CD4-positive, alpha-beta T cell treated with Interleukin-4 for 1 hour (primary cell): ENCODE measurements around the gene CSNK2B.

Source experiments
- DNase-seq, 2 donors: peaks; one replicate each; pipeline ENCODE4 v3.0.0-alpha.2; 2020 to 2022

CSNK2B gene

GRCh38 chr6:31665501-31666336 is at the start of gene CSNK2B:
Gene CSNK2B (plus strand): TSS chr6:31666080. CDS start chr6:31666832, 752 bp downstream.
- DNase-seq, result peak; percentile 98

- no peak for DNase-seq
These were observed 48.9 kb upstream of the CSNK2B start for GRCh38 chr6:31617010-31617409.

- DNase-seq, result peak; percentile 98 to 99
These were observed 45.9 kb upstream of the CSNK2B start for GRCh38 chr6:31619805-31620585.

GRCh38 chr6:31620586-31621319 is 45.1 kb upstream of the CSNK2B start, which contains the start of gene PRRC2A:
Gene PRRC2A (plus strand): TSS chr6:31620715. CDS start chr6:31622790, 2,075 bp downstream.
- DNase-seq, result no peak

GRCh38 chr6:31621320-31621939 is 44.5 kb upstream of the CSNK2B start:
- DNase-seq, result no peak

GRCh38 chr6:31621991-31622390 is 43.9 kb upstream of the CSNK2B start:
- no peak for DNase-seq

GRCh38 chr6:31622684-31623091 is 43.2 kb upstream of the CSNK2B start:
- DNase-seq, result no peak

GRCh38 chr6:31624070-31624469 is 41.8 kb upstream of the CSNK2B start:
- no peak for DNase-seq

GRCh38 chr6:31626952-31627351 is 38.9 kb upstream of the CSNK2B start:
- DNase-seq, result no peak

- no peak for DNase-seq
These were observed 38.1 kb upstream of the CSNK2B start for GRCh38 chr6:31627690-31628287.

GRCh38 chr6:31629014-31629413 is 36.9 kb upstream of the CSNK2B start:
- no peak for DNase-seq

- no peak for DNase-seq
These were observed 35.5 kb upstream of the CSNK2B start for GRCh38 chr6:31630177-31630934.

- DNase-seq, result no peak
These were observed 34.7 kb upstream of the CSNK2B start for GRCh38 chr6:31631209-31631608.

- DNase-seq, result no peak
These were observed 34.1 kb upstream of the CSNK2B start for GRCh38 chr6:31631681-31632278.

- DNase-seq, result no peak
These were observed 33.5 kb upstream of the CSNK2B start for GRCh38 chr6:31632279-31632946.

- no peak for DNase-seq
These were observed 32.4 kb upstream of the CSNK2B start for GRCh38 chr6:31633447-31633846.

- no peak for DNase-seq
These were observed 31.7 kb upstream of the CSNK2B start for GRCh38 chr6:31634131-31634530.

GRCh38 chr6:31634969-31635575 is 30.8 kb upstream of the CSNK2B start:
- DNase-seq, result no peak

GRCh38 chr6:31636698-31637596 is 28.9 kb upstream of the CSNK2B start:
- no peak for DNase-seq
